Heart left ventricle (tissue), 16 donors: ENCODE measurements around the gene VMP1. TPM values are rescaled to one million over a fixed set of nuclear protein-coding genes. Genes with fewer than 3 reads are reported as not detected.

ENCODE experiments used
- ATAC-seq, 4 donors: fragments of 200-7000 bp; cut with Tn5 transposase; one replicate each; pipeline ENCODE4 v1.9.1; 2020 to 2022; ENCODE audit warnings: moderate library complexity in 4 of 4, mild to moderate bottlenecking in 3 of 4, moderate number of reproducible peaks in 1 of 4
- DNase-seq, 5 donors: peaks; one replicate each; pipeline ENCODE4 v3.0.0-alpha.2; 2020
- H3K27ac ChIP-seq, 12 donors: fragments of 200-600 bp; sonication (generic) in 4 of 12; one replicate each; pipeline versions ENCODE4 v1.5.0 to v1.8.0; 2016 to 2022; ENCODE audit warnings: mild to moderate bottlenecking in 2 of 12
- H3K27me3 ChIP-seq, 9 donors: fragments of 200-600 bp; sonication (generic) in 2 of 9; one replicate each; pipeline versions ENCODE4 v1.5.1 to v1.8.0; 2016 to 2022; ENCODE audit warnings: mild to moderate bottlenecking in 3 of 9
- H3K36me3 ChIP-seq, 9 donors: fragments of 200-600 bp; sonication (generic) in 2 of 9; one replicate each; pipeline versions ENCODE4 v1.5.0 to v1.8.0; 2018 to 2022; ENCODE audit warnings: mild to moderate bottlenecking in 2 of 9
- H3K4me1 ChIP-seq, 12 donors: fragments of 200-600 bp; sonication (generic) in 4 of 12; one replicate each; pipeline versions ENCODE4 v1.5.0 to v1.8.0; 2016 to 2022; ENCODE audit warnings: mild to moderate bottlenecking in 3 of 12
- H3K4me3 ChIP-seq, 12 donors: fragments of 200-600 bp; sonication (generic) in 4 of 12; one replicate each; pipeline versions ENCODE4 v1.5.0 to v1.8.0; 2017 to 2022; ENCODE audit warnings: mild to moderate bottlenecking in 9 of 12, moderate library complexity in 4 of 12
- H3K9me3 ChIP-seq, 12 donors: fragments of 200-600 bp; sonication (generic) in 4 of 12; one replicate each; pipeline versions ENCODE4 v1.5.0 to v1.8.0; 2016 to 2022; ENCODE audit warnings: mild to moderate bottlenecking in 1 of 12
- CTCF ChIP-seq, 12 donors: fragments of 200-600 bp; sonication (generic) in 4 of 12; IDR thresholded peaks; one replicate each; pipeline versions ENCODE4 v1.5.0 to v1.8.0; 2018 to 2022; ENCODE audit warnings: antibody characterized with exemption in 12 of 12, mild to moderate bottlenecking in 5 of 12
- POLR2A ChIP-seq, 2 donors: fragments of 450-650 bp; IDR thresholded peaks; one replicate each; pipeline ENCODE4 v1.6.1; 2017; ENCODE audit warnings: antibody characterized with exemption in 2 of 2, mild to moderate bottlenecking in 2 of 2, moderate library complexity in 2 of 2
- WGBS, 4 donors: extraction: QIAGEN DNeasy Blood & Tissue Kit in 2 of 4; methylation state at CpG; one replicate each; pipeline versions ENCODE4 v1.1.5 to v1.1.7; 2013 to 2018; 5-methylcytosine and 5-hydroxymethylcytosine counted together
- intact Hi-C, 10 donors: fragments of 100-400 bp; cut with DNase I; formaldehyde crosslinking; loops; one replicate each; pipeline versions ENCODE4 v1.11.1 to v1.14.2; 2022
- polyA plus RNA-seq, 2 donors: library from polyadenylated mRNA; stranded (reverse); fragments of 200-250 nt; gene quantifications; one replicate each; pipeline ENCODE4 v1.2.3, GENCODE V29; 2013
- total RNA-seq, 9 donors: library from RNA; depleted of rRNA in 2 of 9; stranded (reverse); fragments of >200 nt in 2 of 9; fragmentation: NEBNext Ultra II Directional in 3 of 9; extraction: Animal tissue kit (Norgen Biotek cat#: 25700) in 3 of 9; gene quantifications; one replicate each; pipeline versions ENCODE4 v1.1.0 to v1.2.4, GENCODE V29; 2016 to 2023
- donor health status: ischemic (EF 13 %, LVEDD 7.1; RV severe dilation, severe dysfunction).
- donor health status: healthy with polysubstance abuse.
- donor health status: DM: no; HTN: yes; CAD: no.
- donor health status: DM: no; HTN: no; CAD: no.
- donor health status: ischemic (EF 25% LVEDD 6.9; RV normal size, moderate dysfunction).
- donor health status: ischemic (EF 25% LVEDD 5.7; RV mildly dilated, moderate dysfunction).
- donor health status: healthy.
- donor health status: DM: yes; HTN: yes; CAD: no.
- donor health status: ischemic (EF 35%, LVEDD 5.7; RV mildly dilated, moderate dysfunction).
- donor health status: nonischemic (EF 11% LVEDD 7.7; RV severe dilation, severe dysfunction).
- donor health status: DM: yes; HTN: yes; CAD: no.
- donor health status: PGD.
- donor health status: ischemic (EF 29% LVEDD 5.4; RV normal size, mild dysfunction).
- donor health status: nonischemic (EF 23%, LVEDD 6.1; RV moderate dilation, normal function).

Gene VMP1
- total and polyA plus RNA-seq, 11 donors, result 19.3 to 181 (median 50.1) TPM

GRCh38 chr17:59844884-59845594 lies 137.6 kb downstream of the VMP1 start:
- H3K36me3 ChIP-seq, result peaks cover 0 to 27% (median 9%) of the 10 kb centered on the region in 9 donors
- WGBS, 4 donors, result 86 to 92% (median 88%) methylated on average over 3 of the region's 3 CpGs
- H3K27ac ChIP-seq, result peak overlapping the region in 9 of 12 donors; percentile 67 to 95 (median 77)
- ATAC-seq (no peak), DNase-seq (no peak)
- H3K4me1 ChIP-seq, result peaks cover 2 to 67% (median 27%) of the 10 kb centered on the region in 12 donors
- H3K27me3 ChIP-seq, result no peaks in the 10 kb centered on the region
- intact Hi-C loops, result loop anchor here in 1 of 10 donors (5.0 kb wide), 1 partner anchor 93 kb away; no protein-coding TSS in a partner anchor
- TF ChIP-seq CTCF (IDR thresholded peaks at IDR 0.05) (no peak), POLR2A (IDR thresholded peaks at IDR 0.05) (no peak)
- H3K9me3 ChIP-seq, result no peaks in the 10 kb centered on the region
- no peak overlapping the region for H3K4me3 ChIP-seq

GRCh38 chr17:59845595-59846393 lies 138.3 kb downstream of the VMP1 start:
- intact Hi-C loops, result no loop called here
- DNase-seq, result no peak
- H3K4me1 ChIP-seq, result peaks cover 2 to 67% (median 24%) of the 10 kb centered on the region in 12 donors
- ATAC-seq, result peak; percentile 18 to 37 (median 34)
- 48 to 51% (median 49%) methylated on average over 3 of the region's 3 CpGs for WGBS, 4 donors
- no peak for TF ChIP-seq POLR2A (IDR thresholded peaks at IDR 0.05)
- TF ChIP-seq CTCF (IDR thresholded peaks at IDR 0.05), result no peak
- no peaks in the 10 kb centered on the region for H3K27me3 ChIP-seq
- no peaks in the 10 kb centered on the region for H3K9me3 ChIP-seq
- peaks cover 0 to 20% (median 6%) of the 10 kb centered on the region in 9 donors for H3K36me3 ChIP-seq
- H3K4me3 ChIP-seq, result peak overlapping the region in 3 of 12 donors; percentile 3 to 28 (median 22)
- H3K27ac ChIP-seq, result peak overlapping the region in 11 of 12 donors; percentile 57 to 95 (median 77)

- peak overlapping the region in 6 of 12 donors; percentile 3 to 28 (median 12) for H3K4me3 ChIP-seq
- peak; percentile 9 to 37 (median 21) for ATAC-seq
- H3K36me3 ChIP-seq, result peaks cover 0 to 12% (median 6%) of the 10 kb centered on the region in 9 donors
- H3K9me3 ChIP-seq, result no peaks in the 10 kb centered on the region
- H3K27ac ChIP-seq, result peak overlapping the region; percentile 31 to 95 (median 76)
- H3K27me3 ChIP-seq, result no peaks in the 10 kb centered on the region
- TF ChIP-seq CTCF (IDR thresholded peaks at IDR 0.05), result no peak
- peaks cover 2 to 72% (median 22%) of the 10 kb centered on the region in 12 donors for H3K4me1 ChIP-seq
- DNase-seq, result peak in 1 of 5 donors; percentile 53
- WGBS, 4 donors, result 33 to 59% (median 41%) methylated on average over 7 of the region's 7 CpGs
- intact Hi-C loops, result no loop called here
These were observed 139.1 kb downstream of the VMP1 start for GRCh38 chr17:59846394-59847165.
